BJ (cell line): Measurements from ENCODE around the gene AGBL5. TPM values are rescaled to one million over a fixed set of nuclear protein-coding genes. Genes with fewer than 3 reads are reported as not detected.

ENCODE experiments used
- CTCF ChIA-PET: fragments of 350-600 bp; formaldehyde crosslinking; extraction: SDS; loops from one replicate; lab custom pipeline; 2021; ENCODE audit warnings: antibody characterized with exemption, inconsistent platforms; lab: Yijun Ruan, JAX
- POLR2A ChIA-PET: fragments of 300-600 bp; sonication (Branson Sonifier 250); formaldehyde crosslinking; extraction: SDS; loops from one replicate; lab custom pipeline; 2021; ENCODE audit warnings: antibody characterized with exemption; lab: Charles Lee
- DNase-seq: peaks from one replicate; pipeline ENCODE4 v3.0.0-alpha.2; 2011; ENCODE audit warnings: low read depth
- H3K27me3 ChIP-seq: 2 replicates; pipeline ENCODE4 v1.6.0; 2011; ENCODE audit warnings: low read length; ENCODE audit not compliant: control insufficient read depth, insufficient read depth
- H3K36me3 ChIP-seq: 2 replicates; pipeline ENCODE4 v1.5.1; 2011; ENCODE audit warnings: low read length; ENCODE audit not compliant: control insufficient read depth, insufficient read depth
- H3K4me3 ChIP-seq: 2 replicates; pipeline ENCODE4 v1.5.1; 2011; ENCODE audit warnings: low read depth, mild to moderate bottlenecking, control low read depth, low read length
- CTCF ChIP-seq: IDR thresholded peaks from 2 replicates; pipeline ENCODE4 v1.5.1; 2011; ENCODE audit warnings: low read depth, mild to moderate bottlenecking, control low read depth, inconsistent platforms, low read length, moderate library complexity; ENCODE audit not compliant: insufficient read depth
- polyA plus RNA-seq: library from polyadenylated mRNA; depleted of rRNA; stranded (reverse); fragments of >200 nt; gene quantifications from 2 replicates; pipeline ENCODE4 v1.2.3, GENCODE V29; 2011

Gene AGBL5
- polyA plus RNA-seq, 1 experiment = 32.7 TPM

- DNase-seq = no peak
- Histone ChIP-seq H3K27me3 (no peaks in the 10 kb centered on the region), H3K36me3 (no peaks in the 10 kb centered on the region), H3K4me3 (no peak overlapping the region)
- TF ChIP-seq CTCF = no peak
- ChIA-PET CTCF (interaction anchor here (0.9 to 1.7 kb wide), 3 partner anchors 19 to 219 kb away, joined by 3 to 6 read pairs (median 3); no protein-coding TSS in a partner anchor), POLR2A (interaction anchor here (0.5 kb wide), 1 partner anchor 554 kb away, joined by 3 read pairs; no protein-coding TSS in a partner anchor)
Observed at GRCh38 chr2:27091746-27092695, 40.6 kb downstream of the AGBL5 start.

DNA sequence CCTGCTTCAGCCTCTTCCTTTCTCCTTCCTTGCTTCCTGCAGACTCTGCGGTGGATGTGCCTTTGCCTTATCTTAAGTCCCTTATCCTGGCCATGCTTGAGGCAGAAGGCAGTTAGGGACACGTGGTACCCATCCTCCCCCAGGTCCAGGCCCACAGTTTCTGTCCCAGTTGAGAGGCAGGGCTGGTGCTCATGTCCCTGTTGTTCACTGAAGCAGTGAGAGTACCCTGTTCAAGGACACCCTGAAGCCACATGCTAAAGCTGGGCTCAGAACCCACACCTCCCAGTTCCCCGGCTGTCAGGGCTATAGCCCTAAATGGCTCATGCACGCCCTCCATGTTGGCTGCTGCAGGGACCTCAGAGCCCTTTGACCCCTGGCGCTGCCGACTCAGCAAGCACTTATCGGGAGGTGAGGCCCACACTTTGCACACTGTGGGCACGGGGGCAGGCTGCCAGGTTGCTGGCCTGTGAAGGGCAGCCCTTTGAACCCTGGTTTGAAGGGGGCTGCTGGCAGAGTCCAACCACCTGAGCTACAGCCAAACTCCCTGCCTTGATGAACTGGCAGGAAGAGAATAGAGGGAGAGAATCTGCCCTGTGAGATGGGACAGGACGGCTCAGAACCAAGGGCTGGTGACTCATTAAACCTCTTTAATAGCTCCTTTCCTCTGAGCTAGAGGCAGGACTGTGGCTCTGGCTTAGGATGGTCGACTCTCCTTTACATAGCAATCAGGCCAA, 41.4 kb downstream of the AGBL5 start:
- DNase-seq = no peak
- TF ChIP-seq CTCF = no peak
- POLR2A ChIA-PET = interaction anchor here (0.5 kb wide), 1 partner anchor 554 kb away, joined by 3 read pairs; no protein-coding TSS in a partner anchor
- Histone ChIP-seq H3K4me3 (no peak overlapping the region), H3K36me3 (no peaks in the 10 kb centered on the region), H3K27me3 (no peaks in the 10 kb centered on the region)
- CTCF ChIA-PET = interaction anchor here (0.9 to 5.5 kb wide), 4 partner anchors 99 to 218 kb away, joined by 3 to 38 read pairs (median 6); no protein-coding TSS in a partner anchor

- ChIA-PET CTCF (interaction anchor here (0.8 to 5.5 kb wide), 6 partner anchors 76 to 210 kb away, joined by 3 to 38 read pairs (median 4); no protein-coding TSS in a partner anchor), POLR2A (no interaction called here)
- DNase-seq = no peak
- Histone ChIP-seq H3K36me3 (no peaks in the 10 kb centered on the region), H3K4me3 (no peak overlapping the region), H3K27me3 (no peaks in the 10 kb centered on the region)
- no peak for TF ChIP-seq CTCF
Observed at GRCh38 chr2:27093430-27094352, 42.2 kb downstream of the AGBL5 start.

GRCh38 chr2:27094353-27094984, 43.0 kb downstream of the AGBL5 start:
- POLR2A ChIA-PET = no interaction called here
- no peak for TF ChIP-seq CTCF
- Histone ChIP-seq H3K36me3 (no peaks in the 10 kb centered on the region), H3K27me3 (no peaks in the 10 kb centered on the region), H3K4me3 (no peak overlapping the region)
- no peak for DNase-seq
- CTCF ChIA-PET = interaction anchor here (0.6 to 5.5 kb wide), 7 partner anchors 52 to 209 kb away, joined by 3 to 38 read pairs (median 5); no protein-coding TSS in a partner anchor
